HL-60 (cell line): ENCODE measurements around the gene ZFYVE28.

Experiments used
- GABPA ChIP-seq: IDR thresholded peaks from 2 replicates; pipeline ENCODE4 v1.6.1; 2012; ENCODE audit warnings: low read depth
- POLR2AphosphoS5 ChIP-seq: IDR thresholded peaks from 2 replicates; pipeline ENCODE4 v1.6.1; 2012; ENCODE audit warnings: low read depth
- SPI1 ChIP-seq: IDR thresholded peaks from 2 replicates; pipeline ENCODE4 v1.6.1; 2012; ENCODE audit warnings: low read depth, mild to moderate bottlenecking, borderline replicate concordance
- TF ChIP-seq, protein P1 (sequence below): IDR thresholded peaks from one replicate; pipeline ENCODE4 v1.5.1; 2011; ENCODE audit warnings: low read length, control low read depth, inconsistent platforms; ENCODE audit not compliant: insufficient read depth
- TF ChIP-seq, protein P2 (sequence below): IDR thresholded peaks from 2 replicates; pipeline ENCODE4 v1.6.1; 2012; ENCODE audit warnings: low read depth; ENCODE audit not compliant: insufficient replicate concordance

DNA sequence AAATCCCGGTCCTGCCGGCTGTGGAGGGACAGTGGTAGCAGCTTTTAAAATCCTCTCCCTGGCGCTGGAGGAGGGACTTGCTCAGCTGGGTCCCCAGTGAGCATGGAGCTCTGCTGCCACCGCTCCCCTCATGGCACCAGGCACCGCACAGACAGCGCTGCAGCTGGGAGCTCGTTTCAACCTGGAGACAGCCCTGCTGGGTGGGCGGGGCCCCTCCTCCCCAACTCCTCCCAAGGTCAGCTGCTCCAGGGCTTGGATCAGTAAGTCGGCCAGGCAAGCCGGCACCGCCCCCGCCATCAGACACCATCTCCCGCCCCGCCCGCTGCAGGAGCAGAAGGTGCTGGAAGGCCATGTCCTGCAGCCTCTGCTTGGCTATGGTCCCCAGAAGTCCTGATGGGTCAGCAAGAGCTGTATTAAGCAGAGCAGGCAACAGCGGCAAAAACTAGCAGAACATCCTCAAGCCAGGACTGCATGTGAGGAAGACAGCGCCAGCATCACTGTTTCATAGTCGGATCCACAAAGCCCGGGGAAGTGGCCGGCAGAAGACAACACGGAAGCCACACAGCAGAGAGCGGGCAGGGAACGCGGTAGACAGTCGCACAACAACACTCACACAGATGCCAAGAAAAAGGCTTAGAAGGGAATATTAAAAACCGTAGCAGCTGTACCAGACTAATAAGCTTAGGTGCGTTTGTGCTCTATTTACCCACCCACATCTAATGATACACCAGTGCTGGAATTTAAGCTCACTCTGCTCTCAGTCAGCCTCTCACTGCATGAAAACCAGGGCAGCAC, 16.2 kb downstream of the ZFYVE28 start:
- TF ChIP-seq GABPA: no peak
- TF ChIP-seq, protein P1, sequence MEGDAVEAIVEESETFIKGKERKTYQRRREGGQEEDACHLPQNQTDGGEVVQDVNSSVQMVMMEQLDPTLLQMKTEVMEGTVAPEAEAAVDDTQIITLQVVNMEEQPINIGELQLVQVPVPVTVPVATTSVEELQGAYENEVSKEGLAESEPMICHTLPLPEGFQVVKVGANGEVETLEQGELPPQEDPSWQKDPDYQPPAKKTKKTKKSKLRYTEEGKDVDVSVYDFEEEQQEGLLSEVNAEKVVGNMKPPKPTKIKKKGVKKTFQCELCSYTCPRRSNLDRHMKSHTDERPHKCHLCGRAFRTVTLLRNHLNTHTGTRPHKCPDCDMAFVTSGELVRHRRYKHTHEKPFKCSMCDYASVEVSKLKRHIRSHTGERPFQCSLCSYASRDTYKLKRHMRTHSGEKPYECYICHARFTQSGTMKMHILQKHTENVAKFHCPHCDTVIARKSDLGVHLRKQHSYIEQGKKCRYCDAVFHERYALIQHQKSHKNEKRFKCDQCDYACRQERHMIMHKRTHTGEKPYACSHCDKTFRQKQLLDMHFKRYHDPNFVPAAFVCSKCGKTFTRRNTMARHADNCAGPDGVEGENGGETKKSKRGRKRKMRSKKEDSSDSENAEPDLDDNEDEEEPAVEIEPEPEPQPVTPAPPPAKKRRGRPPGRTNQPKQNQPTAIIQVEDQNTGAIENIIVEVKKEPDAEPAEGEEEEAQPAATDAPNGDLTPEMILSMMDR: no peak
- TF ChIP-seq, protein P2, sequence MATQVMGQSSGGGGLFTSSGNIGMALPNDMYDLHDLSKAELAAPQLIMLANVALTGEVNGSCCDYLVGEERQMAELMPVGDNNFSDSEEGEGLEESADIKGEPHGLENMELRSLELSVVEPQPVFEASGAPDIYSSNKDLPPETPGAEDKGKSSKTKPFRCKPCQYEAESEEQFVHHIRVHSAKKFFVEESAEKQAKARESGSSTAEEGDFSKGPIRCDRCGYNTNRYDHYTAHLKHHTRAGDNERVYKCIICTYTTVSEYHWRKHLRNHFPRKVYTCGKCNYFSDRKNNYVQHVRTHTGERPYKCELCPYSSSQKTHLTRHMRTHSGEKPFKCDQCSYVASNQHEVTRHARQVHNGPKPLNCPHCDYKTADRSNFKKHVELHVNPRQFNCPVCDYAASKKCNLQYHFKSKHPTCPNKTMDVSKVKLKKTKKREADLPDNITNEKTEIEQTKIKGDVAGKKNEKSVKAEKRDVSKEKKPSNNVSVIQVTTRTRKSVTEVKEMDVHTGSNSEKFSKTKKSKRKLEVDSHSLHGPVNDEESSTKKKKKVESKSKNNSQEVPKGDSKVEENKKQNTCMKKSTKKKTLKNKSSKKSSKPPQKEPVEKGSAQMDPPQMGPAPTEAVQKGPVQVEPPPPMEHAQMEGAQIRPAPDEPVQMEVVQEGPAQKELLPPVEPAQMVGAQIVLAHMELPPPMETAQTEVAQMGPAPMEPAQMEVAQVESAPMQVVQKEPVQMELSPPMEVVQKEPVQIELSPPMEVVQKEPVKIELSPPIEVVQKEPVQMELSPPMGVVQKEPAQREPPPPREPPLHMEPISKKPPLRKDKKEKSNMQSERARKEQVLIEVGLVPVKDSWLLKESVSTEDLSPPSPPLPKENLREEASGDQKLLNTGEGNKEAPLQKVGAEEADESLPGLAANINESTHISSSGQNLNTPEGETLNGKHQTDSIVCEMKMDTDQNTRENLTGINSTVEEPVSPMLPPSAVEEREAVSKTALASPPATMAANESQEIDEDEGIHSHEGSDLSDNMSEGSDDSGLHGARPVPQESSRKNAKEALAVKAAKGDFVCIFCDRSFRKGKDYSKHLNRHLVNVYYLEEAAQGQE: no peak
- TF ChIP-seq POLR2AphosphoS5: no peak
- no peak for TF ChIP-seq SPI1
